Panc1 (cell line): Measurements from ENCODE around the gene CDX1. TPM values are rescaled to one million over a fixed set of nuclear protein-coding genes. Genes with fewer than 3 reads are reported as not detected.

Experiments
- ATAC-seq: fragments of 200-7000 bp; cut with Tn5 transposase; 2 replicates; pipeline ENCODE4 v1.9.1; 2020; ENCODE audit warnings: mild to moderate bottlenecking, moderate library complexity
- BruUV-seq: library from RNA; stranded (reverse); fragments of 400-500 nt; replicated peaks from 2 replicates; lab custom pipeline; 2021; lab: Mats Ljungman, UMichigan
- CTCF ChIA-PET: fragments of 300-600 bp; sonication (Branson Sonifier 250); formaldehyde crosslinking; loops from one replicate; lab custom pipeline; 2022; ENCODE audit warnings: antibody characterized with exemption; lab: Charles Lee
- POLR2A ChIA-PET: fragments of 300-600 bp; sonication (Branson Sonifier 250); formaldehyde crosslinking; loops from one replicate; lab custom pipeline; 2022; ENCODE audit warnings: antibody characterized with exemption; lab: Charles Lee
- DNase-seq: peaks from one replicate; pipeline ENCODE4 v3.0.0-alpha.2; 2010; ENCODE audit warnings: low read depth, low spot score
- H3K27ac ChIP-seq: 2 replicates; pipeline ENCODE4 v1.5.1; 2011; ENCODE audit warnings: mild to moderate bottlenecking, low read length, inconsistent platforms
- H3K27me3 ChIP-seq: fragments of 200-500 bp; sonication (Bioruptor generic); 2 replicates; pipeline ENCODE4 v1.6.0; 2014; ENCODE audit warnings: low read length, inconsistent platforms; ENCODE audit not compliant: control insufficient read depth, insufficient read depth
- H3K36me3 ChIP-seq: fragments of 200-500 bp; sonication (Bioruptor generic); 2 replicates; pipeline ENCODE4 v1.5.1; 2014; ENCODE audit warnings: inconsistent platforms, mild to moderate bottlenecking, low read length, moderate library complexity; ENCODE audit not compliant: control insufficient read depth, insufficient read depth
- H3K4me1 ChIP-seq: 2 replicates; pipeline ENCODE4 v1.5.1; 2011; ENCODE audit warnings: inconsistent platforms, mild to moderate bottlenecking, low read length, moderate library complexity; ENCODE audit not compliant: control insufficient read depth, insufficient read depth
- H3K4me3 ChIP-seq, 2 experiments: 2 replicates each; pipeline ENCODE4 v1.5.1; 2011 to 2012; ENCODE audit warnings: low read depth in 2 of 2, low read length in 2 of 2, mild to moderate bottlenecking in 2 of 2, inconsistent platforms in 1 of 2, moderate library complexity in 1 of 2
- H3K9me3 ChIP-seq: fragments of 200-500 bp; sonication (Bioruptor generic); 2 replicates; pipeline ENCODE4 v1.5.1; 2014; ENCODE audit warnings: low read depth, mild to moderate bottlenecking, inconsistent platforms, low read length, moderate library complexity; ENCODE audit not compliant: control insufficient read depth, insufficient read depth
- CTCF ChIP-seq: fragments of 450-650 bp; IDR thresholded peaks from 2 replicates; pipeline ENCODE4 v1.5.1; 2017; ENCODE audit warnings: mild to moderate bottlenecking
- POLR2AphosphoS5 ChIP-seq: IDR thresholded peaks from 2 replicates; pipeline ENCODE4 v1.6.1; 2012; ENCODE audit warnings: mild to moderate bottlenecking, low read depth, low read length, moderate library complexity
- SIN3A ChIP-seq: IDR thresholded peaks from 2 replicates; pipeline ENCODE4 v1.6.1; 2012; ENCODE audit warnings: low read depth, mild to moderate bottlenecking, low read length, moderate library complexity, borderline replicate concordance; ENCODE audit not compliant: insufficient read depth
- TCF7L2 ChIP-seq: IDR thresholded peaks from 2 replicates; pipeline ENCODE4 v1.6.1; 2011; ENCODE audit warnings: mild to moderate bottlenecking, low read depth, low read length, inconsistent platforms
- in situ Hi-C: cut with HindIII; loops from 2 replicates; pipeline ENCODE4 v1.10.0; 2016; ENCODE audit warnings: low sequenced_read_pairs, low pct_unique_long_range_greater_than_20kb
- intact Hi-C: fragments of 100-400 bp; cut with micrococcal nuclease; formaldehyde crosslinking; loops from one replicate; pipeline ENCODE4 v1.10.0; 2022; ENCODE audit not compliant: unreplicated experiment
- total RNA-seq: library from RNA; stranded (reverse); gene quantifications from one replicate; pipeline ENCODE4 v1.2.1, GENCODE V29; 2021; ENCODE audit not compliant: unreplicated experiment
- TF ChIP-seq, protein P1 (sequence below), 2 experiments: IDR thresholded peaks; 2 replicates each; pipeline ENCODE4 v1.6.1; 2011 to 2012; ENCODE audit warnings: low read depth in 2 of 2, control low read depth in 1 of 2, low read length in 1 of 2, mild to moderate bottlenecking in 1 of 2, moderate library complexity in 1 of 2; ENCODE audit not compliant: insufficient read depth in 1 of 2

Gene CDX1
- total RNA-seq, 1 experiment from 2014 or later: not detected

- no peaks in the 10 kb centered on the region; the same call in 1 of the 2 replicates for H3K27me3 ChIP-seq
- TF ChIP-seq CTCF: no peak
- no peak for TF ChIP-seq TCF7L2
- TF ChIP-seq SIN3A: no peak
- TF ChIP-seq POLR2AphosphoS5: no peak
- TF ChIP-seq, protein P1, sequence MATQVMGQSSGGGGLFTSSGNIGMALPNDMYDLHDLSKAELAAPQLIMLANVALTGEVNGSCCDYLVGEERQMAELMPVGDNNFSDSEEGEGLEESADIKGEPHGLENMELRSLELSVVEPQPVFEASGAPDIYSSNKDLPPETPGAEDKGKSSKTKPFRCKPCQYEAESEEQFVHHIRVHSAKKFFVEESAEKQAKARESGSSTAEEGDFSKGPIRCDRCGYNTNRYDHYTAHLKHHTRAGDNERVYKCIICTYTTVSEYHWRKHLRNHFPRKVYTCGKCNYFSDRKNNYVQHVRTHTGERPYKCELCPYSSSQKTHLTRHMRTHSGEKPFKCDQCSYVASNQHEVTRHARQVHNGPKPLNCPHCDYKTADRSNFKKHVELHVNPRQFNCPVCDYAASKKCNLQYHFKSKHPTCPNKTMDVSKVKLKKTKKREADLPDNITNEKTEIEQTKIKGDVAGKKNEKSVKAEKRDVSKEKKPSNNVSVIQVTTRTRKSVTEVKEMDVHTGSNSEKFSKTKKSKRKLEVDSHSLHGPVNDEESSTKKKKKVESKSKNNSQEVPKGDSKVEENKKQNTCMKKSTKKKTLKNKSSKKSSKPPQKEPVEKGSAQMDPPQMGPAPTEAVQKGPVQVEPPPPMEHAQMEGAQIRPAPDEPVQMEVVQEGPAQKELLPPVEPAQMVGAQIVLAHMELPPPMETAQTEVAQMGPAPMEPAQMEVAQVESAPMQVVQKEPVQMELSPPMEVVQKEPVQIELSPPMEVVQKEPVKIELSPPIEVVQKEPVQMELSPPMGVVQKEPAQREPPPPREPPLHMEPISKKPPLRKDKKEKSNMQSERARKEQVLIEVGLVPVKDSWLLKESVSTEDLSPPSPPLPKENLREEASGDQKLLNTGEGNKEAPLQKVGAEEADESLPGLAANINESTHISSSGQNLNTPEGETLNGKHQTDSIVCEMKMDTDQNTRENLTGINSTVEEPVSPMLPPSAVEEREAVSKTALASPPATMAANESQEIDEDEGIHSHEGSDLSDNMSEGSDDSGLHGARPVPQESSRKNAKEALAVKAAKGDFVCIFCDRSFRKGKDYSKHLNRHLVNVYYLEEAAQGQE (IDR thresholded peaks at IDR 0.05; ENCODE audit: insufficient read depth in 1 of 2, low read depth in 2 of 2, low read length in 1 of 2): no peak
- no peak for ATAC-seq
- intact Hi-C loops: no loop called here
- ChIA-PET CTCF (no interaction called here), POLR2A (no interaction called here)
- H3K27ac ChIP-seq: no peak overlapping the region
- no peaks in the 10 kb centered on the region for H3K9me3 ChIP-seq
- in situ Hi-C loops: no loop called here
- H3K4me3 ChIP-seq: no peak overlapping the region
- DNase-seq: no peak
- H3K4me1 ChIP-seq: no peaks in the 10 kb centered on the region; the same call in 1 of the 2 replicates
- no TSS peak for BruUV-seq
- H3K36me3 ChIP-seq: no peaks in the 10 kb centered on the region
Measured at GRCh38 chr5:150203832-150204589, 37.4 kb downstream of the CDX1 start.

DNA sequence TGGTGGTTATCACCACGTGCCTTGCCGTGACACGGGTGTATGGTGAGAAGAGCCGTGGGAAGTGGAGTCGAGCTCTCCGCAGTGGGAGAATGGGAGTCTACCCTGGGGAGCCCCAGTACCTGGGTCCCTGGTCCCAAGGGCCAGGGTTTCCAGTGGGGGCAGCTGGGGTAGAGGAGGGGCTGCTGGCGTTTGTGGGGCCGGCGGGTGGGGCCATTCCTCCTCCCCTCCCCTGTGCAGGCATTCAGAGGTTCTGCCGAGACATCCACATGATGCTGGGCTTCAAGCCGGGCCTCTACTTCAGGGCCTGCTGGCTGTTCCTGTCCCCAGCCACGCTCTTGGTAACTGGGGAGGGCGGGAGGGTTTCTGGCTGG is 38.0 kb downstream of the CDX1 start:
- no peaks in the 10 kb centered on the region; the same call in 1 of the 2 replicates for H3K4me1 ChIP-seq
- POLR2A ChIA-PET: no interaction called here
- intact Hi-C loops (no loop called here), in situ Hi-C loops (no loop called here)
- DNase-seq (no peak), ATAC-seq (no peak)
- no peak overlapping the region for H3K27ac ChIP-seq
- no TSS peak for BruUV-seq
- H3K27me3 ChIP-seq: no peaks in the 10 kb centered on the region; the same call in 1 of the 2 replicates
- no peaks in the 10 kb centered on the region for H3K9me3 ChIP-seq
- TF ChIP-seq TCF7L2 (no peak), CTCF (no peak), SIN3A (no peak), POLR2AphosphoS5 (no peak)
- TF ChIP-seq, protein P1 (IDR thresholded peaks at IDR 0.05; ENCODE audit: insufficient read depth in 1 of 2, low read depth in 2 of 2, low read length in 1 of 2): no peak
- H3K36me3 ChIP-seq: no peaks in the 10 kb centered on the region
- CTCF ChIA-PET: no interaction called here
- H3K4me3 ChIP-seq: no peak overlapping the region
